Neural cell (in vitro differentiated cells): Measurements from ENCODE around the gene MYMK. TPM values are rescaled to one million over a fixed set of nuclear protein-coding genes. Genes with fewer than 3 reads are reported as not detected.

ENCODE experiments used
- H2AFZ ChIP-seq: fragments of 200-600, 300-800 bp; sonication (generic), shearing (Covaris generic); 2 replicates; pipeline ENCODE4 v1.6.0; 2014; ENCODE audit warnings: low read depth, mild to moderate bottlenecking, antibody characterized with exemption, low read length, moderate library complexity
- H3F3A ChIP-seq: fragments of 200-600 bp; shearing (Covaris generic); 2 replicates; pipeline ENCODE4 v1.6.1; 2016; ENCODE audit warnings: mild to moderate bottlenecking, moderate library complexity, mixed read lengths, antibody characterized with exemption, low read length; ENCODE audit not compliant: insufficient read depth, poor library complexity, severe bottlenecking
- H3K27ac ChIP-seq: fragments of 200-600, 300-800 bp; sonication (generic), shearing (Covaris generic); 2 replicates; pipeline ENCODE4 v1.5.1; 2014; ENCODE audit warnings: mild to moderate bottlenecking, low read length, moderate library complexity
- H3K27me3 ChIP-seq: fragments of 300-800, 200-600 bp; sonication (generic), shearing (Covaris generic); 2 replicates; pipeline ENCODE4 v1.6.0; 2014; ENCODE audit warnings: mild to moderate bottlenecking, low read depth, low read length, moderate library complexity; ENCODE audit not compliant: insufficient read depth
- H3K36me3 ChIP-seq: fragments of 300-800, 200-600 bp; sonication (generic), shearing (Covaris generic); 2 replicates; pipeline ENCODE4 v1.5.1; 2014; ENCODE audit warnings: mild to moderate bottlenecking, antibody characterized with exemption, low read length, moderate library complexity; ENCODE audit not compliant: insufficient read depth
- H3K4me2 ChIP-seq: fragments of 300-800, 200-600 bp; sonication (generic), shearing (Covaris generic); 2 replicates; pipeline ENCODE4 v1.6.0; 2014; ENCODE audit warnings: mild to moderate bottlenecking, low read length
- H3K4me3 ChIP-seq: fragments of 300-800, 200-600 bp; sonication (generic), shearing (Covaris generic); 2 replicates; pipeline ENCODE4 v1.5.1; 2014; ENCODE audit warnings: mild to moderate bottlenecking, low read length, moderate library complexity
- H3K79me2 ChIP-seq: fragments of 200-600 bp; shearing (Covaris generic); replicated peaks from 2 replicates; pipeline ENCODE4 v1.6.0; 2014; ENCODE audit warnings: mild to moderate bottlenecking, low read length, moderate library complexity; ENCODE audit not compliant: insufficient read depth
- H3K9ac ChIP-seq: fragments of 300-800, 200-600 bp; sonication (generic), shearing (Covaris generic); 2 replicates; pipeline ENCODE4 v1.6.1; 2016; ENCODE audit warnings: mild to moderate bottlenecking, low read length, mixed read lengths
- H3K9me2 ChIP-seq: fragments of 200-600 bp; shearing (Covaris generic); 2 replicates; pipeline ENCODE4 v1.6.1; 2016; ENCODE audit warnings: mild to moderate bottlenecking, low read length, mixed read lengths; ENCODE audit not compliant: insufficient read depth
- H3K9me3 ChIP-seq: fragments of 200-600, 300-800 bp; sonication (generic), shearing (Covaris generic); 2 replicates; pipeline ENCODE4 v1.6.1; 2016; ENCODE audit warnings: mild to moderate bottlenecking, mixed run types, low read length, moderate library complexity, mixed read lengths
- H4K20me1 ChIP-seq: fragments of 200-600 bp; shearing (Covaris generic); 2 replicates; pipeline ENCODE4 v1.6.1; 2016; ENCODE audit warnings: mild to moderate bottlenecking, mixed run types; ENCODE audit not compliant: insufficient read depth
- EP300 ChIP-seq: fragments of 450-650 bp; conservative IDR thresholded peaks from 2 replicates; pipeline ENCODE4 v1.6.1; 2014; ENCODE audit warnings: antibody characterized with exemption, mild to moderate bottlenecking, moderate library complexity; ENCODE audit not compliant: poor library complexity, severe bottlenecking
- EZH2 ChIP-seq: fragments of 200-600, 300-800 bp; shearing (Covaris generic), sonication (generic); IDR thresholded peaks from 2 replicates; pipeline ENCODE4 v1.6.1; 2014; ENCODE audit warnings: antibody characterized with exemption, low read length, borderline replicate concordance, mild to moderate bottlenecking; ENCODE audit not compliant: insufficient read depth, poor library complexity, severe bottlenecking
- MXI1 ChIP-seq: fragments of 450-650 bp; conservative IDR thresholded peaks from 2 replicates; pipeline ENCODE4 v1.6.1; 2014; ENCODE audit warnings: antibody characterized with exemption, mild to moderate bottlenecking; ENCODE audit not compliant: poor library complexity, severe bottlenecking
- POLR2AphosphoS5 ChIP-seq: IDR thresholded peaks from 2 replicates; pipeline ENCODE4 v1.6.1; 2012
- RAD21 ChIP-seq: fragments of 450-650 bp; conservative IDR thresholded peaks from 2 replicates; pipeline ENCODE4 v1.6.1; 2014; ENCODE audit warnings: antibody characterized with exemption, mild to moderate bottlenecking, moderate library complexity
- SMC3 ChIP-seq: fragments of 450-650 bp; conservative IDR thresholded peaks from 2 replicates; pipeline ENCODE4 v1.6.1; 2014; ENCODE audit warnings: antibody characterized with exemption, mild to moderate bottlenecking, moderate library complexity; ENCODE audit not compliant: poor library complexity
- TAF1 ChIP-seq: IDR thresholded peaks from 2 replicates; pipeline ENCODE4 v1.6.1; 2012; ENCODE audit warnings: low read depth
- polyA plus RNA-seq: library from polyadenylated mRNA; depleted of rRNA; stranded (reverse); fragments of >200 nt; gene quantifications from 2 replicates; pipeline ENCODE4 v1.2.3, GENCODE V29; 2014
- TF ChIP-seq, protein P1 (sequence below): fragments of 450-650 bp; IDR thresholded peaks from 2 replicates; pipeline ENCODE4 v1.5.1; 2014; ENCODE audit warnings: antibody characterized with exemption, mild to moderate bottlenecking, moderate library complexity; ENCODE audit not compliant: poor library complexity, severe bottlenecking
- TF ChIP-seq, protein P2 (sequence below): IDR thresholded peaks from 2 replicates; pipeline ENCODE4 v1.6.1; 2012; ENCODE audit warnings: borderline replicate concordance

MYMK gene
- polyA plus RNA-seq, 1 donor from 2014 or later: not detected

DNA sequence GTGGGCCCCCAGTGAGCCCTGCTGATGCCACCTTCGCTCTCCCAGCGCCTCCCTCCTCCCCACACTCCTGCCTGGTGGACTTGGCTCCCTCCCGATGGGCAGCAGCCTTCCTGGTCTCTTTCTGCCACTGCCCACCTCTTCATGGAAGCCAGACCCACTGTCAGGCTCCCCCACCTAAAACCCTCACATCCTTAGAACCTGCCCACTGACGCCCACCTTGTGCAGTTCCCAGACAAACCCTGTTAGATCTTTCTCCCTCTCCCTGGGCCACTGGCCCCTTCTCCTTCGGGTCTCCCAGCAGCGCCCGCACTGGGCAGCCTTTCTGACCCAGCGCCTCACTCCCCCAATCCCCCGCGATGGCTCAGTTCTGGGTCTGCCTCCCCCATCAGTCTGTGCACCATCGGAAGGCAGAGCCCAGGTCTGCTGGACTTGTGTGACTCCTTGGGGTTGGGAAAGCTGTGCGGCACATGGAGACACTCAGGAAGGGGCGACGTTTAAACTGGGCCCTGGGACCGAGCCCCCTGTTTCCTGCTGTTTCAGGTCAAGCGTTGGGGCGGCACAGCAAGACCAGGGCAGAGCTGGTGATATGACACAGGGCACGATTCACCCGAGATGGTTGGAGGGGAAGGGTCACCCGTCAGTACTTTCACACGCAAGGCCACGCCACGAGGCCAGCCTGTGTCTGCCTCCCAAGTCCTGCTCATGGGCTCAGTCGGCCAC, 17.4 kb downstream of the MYMK start:
- no peaks in the 10 kb centered on the region for H3K27me3 ChIP-seq
- H3K9ac ChIP-seq: no peak overlapping the region
- H2AFZ ChIP-seq: no peak overlapping the region
- no peaks in the 10 kb centered on the region for H3K36me3 ChIP-seq
- no peaks in the 10 kb centered on the region for H3K9me3 ChIP-seq
- TF ChIP-seq TAF1 (no peak), RAD21 (no peak), MXI1 (no peak), POLR2AphosphoS5 (no peak), EZH2 (no peak), SMC3 (no peak), EP300 (no peak)
- TF ChIP-seq, protein P1, sequence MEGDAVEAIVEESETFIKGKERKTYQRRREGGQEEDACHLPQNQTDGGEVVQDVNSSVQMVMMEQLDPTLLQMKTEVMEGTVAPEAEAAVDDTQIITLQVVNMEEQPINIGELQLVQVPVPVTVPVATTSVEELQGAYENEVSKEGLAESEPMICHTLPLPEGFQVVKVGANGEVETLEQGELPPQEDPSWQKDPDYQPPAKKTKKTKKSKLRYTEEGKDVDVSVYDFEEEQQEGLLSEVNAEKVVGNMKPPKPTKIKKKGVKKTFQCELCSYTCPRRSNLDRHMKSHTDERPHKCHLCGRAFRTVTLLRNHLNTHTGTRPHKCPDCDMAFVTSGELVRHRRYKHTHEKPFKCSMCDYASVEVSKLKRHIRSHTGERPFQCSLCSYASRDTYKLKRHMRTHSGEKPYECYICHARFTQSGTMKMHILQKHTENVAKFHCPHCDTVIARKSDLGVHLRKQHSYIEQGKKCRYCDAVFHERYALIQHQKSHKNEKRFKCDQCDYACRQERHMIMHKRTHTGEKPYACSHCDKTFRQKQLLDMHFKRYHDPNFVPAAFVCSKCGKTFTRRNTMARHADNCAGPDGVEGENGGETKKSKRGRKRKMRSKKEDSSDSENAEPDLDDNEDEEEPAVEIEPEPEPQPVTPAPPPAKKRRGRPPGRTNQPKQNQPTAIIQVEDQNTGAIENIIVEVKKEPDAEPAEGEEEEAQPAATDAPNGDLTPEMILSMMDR: no peak
- TF ChIP-seq, protein P2, sequence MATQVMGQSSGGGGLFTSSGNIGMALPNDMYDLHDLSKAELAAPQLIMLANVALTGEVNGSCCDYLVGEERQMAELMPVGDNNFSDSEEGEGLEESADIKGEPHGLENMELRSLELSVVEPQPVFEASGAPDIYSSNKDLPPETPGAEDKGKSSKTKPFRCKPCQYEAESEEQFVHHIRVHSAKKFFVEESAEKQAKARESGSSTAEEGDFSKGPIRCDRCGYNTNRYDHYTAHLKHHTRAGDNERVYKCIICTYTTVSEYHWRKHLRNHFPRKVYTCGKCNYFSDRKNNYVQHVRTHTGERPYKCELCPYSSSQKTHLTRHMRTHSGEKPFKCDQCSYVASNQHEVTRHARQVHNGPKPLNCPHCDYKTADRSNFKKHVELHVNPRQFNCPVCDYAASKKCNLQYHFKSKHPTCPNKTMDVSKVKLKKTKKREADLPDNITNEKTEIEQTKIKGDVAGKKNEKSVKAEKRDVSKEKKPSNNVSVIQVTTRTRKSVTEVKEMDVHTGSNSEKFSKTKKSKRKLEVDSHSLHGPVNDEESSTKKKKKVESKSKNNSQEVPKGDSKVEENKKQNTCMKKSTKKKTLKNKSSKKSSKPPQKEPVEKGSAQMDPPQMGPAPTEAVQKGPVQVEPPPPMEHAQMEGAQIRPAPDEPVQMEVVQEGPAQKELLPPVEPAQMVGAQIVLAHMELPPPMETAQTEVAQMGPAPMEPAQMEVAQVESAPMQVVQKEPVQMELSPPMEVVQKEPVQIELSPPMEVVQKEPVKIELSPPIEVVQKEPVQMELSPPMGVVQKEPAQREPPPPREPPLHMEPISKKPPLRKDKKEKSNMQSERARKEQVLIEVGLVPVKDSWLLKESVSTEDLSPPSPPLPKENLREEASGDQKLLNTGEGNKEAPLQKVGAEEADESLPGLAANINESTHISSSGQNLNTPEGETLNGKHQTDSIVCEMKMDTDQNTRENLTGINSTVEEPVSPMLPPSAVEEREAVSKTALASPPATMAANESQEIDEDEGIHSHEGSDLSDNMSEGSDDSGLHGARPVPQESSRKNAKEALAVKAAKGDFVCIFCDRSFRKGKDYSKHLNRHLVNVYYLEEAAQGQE: no peak
- H3K79me2 ChIP-seq: no peaks in the 10 kb centered on the region
- no peaks in the 10 kb centered on the region for H3K9me2 ChIP-seq
- H4K20me1 ChIP-seq: no peaks in the 10 kb centered on the region
- H3F3A ChIP-seq: no peaks in the 10 kb centered on the region
- no peak overlapping the region for H3K4me3 ChIP-seq
- no peak overlapping the region for H3K27ac ChIP-seq
- no peak overlapping the region for H3K4me2 ChIP-seq

DNA sequence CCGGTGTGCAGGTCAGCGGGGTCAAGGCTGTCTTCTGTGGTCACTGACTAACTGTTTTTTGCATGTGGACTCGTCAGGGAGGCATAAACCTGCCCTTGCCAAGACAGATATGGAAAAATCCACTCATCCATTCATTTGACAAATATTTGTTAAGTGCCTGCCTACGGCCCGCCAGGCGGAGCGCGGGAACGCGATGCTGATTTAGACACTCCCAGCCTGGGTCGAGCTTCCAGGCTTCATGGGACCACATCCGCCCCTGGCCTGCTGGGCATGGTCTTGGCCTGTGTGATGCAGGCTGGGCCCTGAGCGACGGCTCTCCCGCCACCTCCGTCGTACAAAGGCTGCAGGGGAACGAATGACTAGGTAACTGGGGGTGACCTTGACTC, 18.1 kb downstream of the MYMK start:
- no peaks in the 10 kb centered on the region for H3K9me2 ChIP-seq
- H3K27me3 ChIP-seq: no peaks in the 10 kb centered on the region
- no peak overlapping the region for H3K4me2 ChIP-seq
- H3K36me3 ChIP-seq: no peaks in the 10 kb centered on the region
- TF ChIP-seq SMC3: no peak
- no peaks in the 10 kb centered on the region for H4K20me1 ChIP-seq
- H3K9me3 ChIP-seq: no peaks in the 10 kb centered on the region
- H3K79me2 ChIP-seq: no peaks in the 10 kb centered on the region
- no peak overlapping the region for H3K9ac ChIP-seq
- H3K4me3 ChIP-seq: no peak overlapping the region
- H2AFZ ChIP-seq: no peak overlapping the region
- no peak overlapping the region for H3K27ac ChIP-seq
- no peaks in the 10 kb centered on the region for H3F3A ChIP-seq
